ENCODE results near the gene CDH4. TPM values are rescaled to one million over a fixed set of nuclear protein-coding genes. Genes with fewer than 3 reads are reported as not detected.

CDH4 gene
- total and polyA plus RNA-seq, 12 donors: 0.04 to 0.25 (median 0.08) TPM; not detected in 5

- H3K9me3 ChIP-seq: peaks cover 0 to 8% (median 0%) of the 10 kb centered on the region in 11 donors
- peaks cover 0 to 48% (median 12%) of the 10 kb centered on the region in 7 donors for H3K27me3 ChIP-seq
- H3K4me3 ChIP-seq: no peak overlapping the region
- ATAC-seq: peak in 4 of 8 donors; percentile 11 to 33 (median 25)
- H3K27ac ChIP-seq: no peak overlapping the region
- TF ChIP-seq, protein P1, sequence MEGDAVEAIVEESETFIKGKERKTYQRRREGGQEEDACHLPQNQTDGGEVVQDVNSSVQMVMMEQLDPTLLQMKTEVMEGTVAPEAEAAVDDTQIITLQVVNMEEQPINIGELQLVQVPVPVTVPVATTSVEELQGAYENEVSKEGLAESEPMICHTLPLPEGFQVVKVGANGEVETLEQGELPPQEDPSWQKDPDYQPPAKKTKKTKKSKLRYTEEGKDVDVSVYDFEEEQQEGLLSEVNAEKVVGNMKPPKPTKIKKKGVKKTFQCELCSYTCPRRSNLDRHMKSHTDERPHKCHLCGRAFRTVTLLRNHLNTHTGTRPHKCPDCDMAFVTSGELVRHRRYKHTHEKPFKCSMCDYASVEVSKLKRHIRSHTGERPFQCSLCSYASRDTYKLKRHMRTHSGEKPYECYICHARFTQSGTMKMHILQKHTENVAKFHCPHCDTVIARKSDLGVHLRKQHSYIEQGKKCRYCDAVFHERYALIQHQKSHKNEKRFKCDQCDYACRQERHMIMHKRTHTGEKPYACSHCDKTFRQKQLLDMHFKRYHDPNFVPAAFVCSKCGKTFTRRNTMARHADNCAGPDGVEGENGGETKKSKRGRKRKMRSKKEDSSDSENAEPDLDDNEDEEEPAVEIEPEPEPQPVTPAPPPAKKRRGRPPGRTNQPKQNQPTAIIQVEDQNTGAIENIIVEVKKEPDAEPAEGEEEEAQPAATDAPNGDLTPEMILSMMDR (IDR thresholded peaks at IDR 0.05): no peak
- no peaks in the 10 kb centered on the region for H3K36me3 ChIP-seq
- H3K4me1 ChIP-seq: no peaks in the 10 kb centered on the region
- DNase-seq: no peak
- intact Hi-C loops (cut with DNase I): no loop called here
- WGBS, 2 donors: 57 to 63% methylated on average over 25 of the region's 25 CpGs
Observed at GRCh38 chr20:61644378-61645076, 392.5 kb downstream of the CDH4 start.

GRCh38 chr20:61645732-61646131 lies 393.7 kb downstream of the CDH4 start:
- Histone ChIP-seq H3K27me3 (peaks cover 0 to 38% (median 10%) of the 10 kb centered on the region in 7 donors), H3K36me3 (no peaks in the 10 kb centered on the region), H3K4me3 (no peak overlapping the region), H3K27ac (no peak overlapping the region), H3K9me3 (peaks cover 0 to 8% (median 0%) of the 10 kb centered on the region in 11 donors), H3K4me1 (no peaks in the 10 kb centered on the region)
- DNase-seq: no peak
- intact Hi-C loops (cut with DNase I): no loop called here
- 70 to 79% methylated on average over 1 of the region's 1 CpG for WGBS, 2 donors
- TF ChIP-seq, protein P1 (IDR thresholded peaks at IDR 0.05): no peak
- ATAC-seq: no peak

DNA sequence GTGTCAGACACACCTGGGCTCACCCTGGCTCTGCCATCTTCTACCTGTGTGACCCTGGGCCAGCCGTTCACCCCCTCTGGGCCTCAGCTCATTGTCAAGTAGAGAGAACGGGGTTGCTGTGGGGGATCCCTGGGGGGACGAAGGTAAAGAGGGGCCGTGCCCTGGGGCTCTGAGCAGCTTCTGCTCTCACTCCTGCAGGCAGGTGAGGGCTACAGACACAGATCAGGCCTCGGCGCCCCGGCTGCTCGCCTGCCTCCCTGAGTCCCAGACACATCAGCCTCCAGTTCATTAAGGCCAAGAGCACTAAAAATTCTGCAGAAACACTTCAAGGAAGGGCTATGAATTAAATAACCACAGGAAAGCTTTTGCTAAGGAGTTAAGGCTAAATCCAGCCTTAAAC lies 394.4 kb downstream of the CDH4 start:
- WGBS, 2 donors: 88 to 89% methylated on average over 8 of the region's 8 CpGs
- peaks cover 0 to 8% (median 0%) of the 10 kb centered on the region in 11 donors for H3K9me3 ChIP-seq
- intact Hi-C loops (cut with DNase I): no loop called here
- peaks cover 0 to 35% (median 7%) of the 10 kb centered on the region in 7 donors for H3K27me3 ChIP-seq
- H3K4me3 ChIP-seq: no peak overlapping the region
- TF ChIP-seq, protein P1 (IDR thresholded peaks at IDR 0.05): no peak
- H3K36me3 ChIP-seq: no peaks in the 10 kb centered on the region
- H3K4me1 ChIP-seq: no peaks in the 10 kb centered on the region
- H3K27ac ChIP-seq: no peak overlapping the region
- DNase-seq (no peak), ATAC-seq (no peak)

GRCh38 chr20:61646986-61647385 lies 394.9 kb downstream of the CDH4 start:
- peaks cover 0 to 35% (median 7%) of the 10 kb centered on the region in 7 donors for H3K27me3 ChIP-seq
- intact Hi-C loops (cut with DNase I): no loop called here
- no peak overlapping the region for H3K27ac ChIP-seq
- WGBS, 2 donors: 72 to 76% methylated on average over 8 of the region's 8 CpGs
- no peaks in the 10 kb centered on the region for H3K4me1 ChIP-seq
- H3K9me3 ChIP-seq: peaks cover 0 to 8% (median 0%) of the 10 kb centered on the region in 11 donors
- no peaks in the 10 kb centered on the region for H3K36me3 ChIP-seq
- TF ChIP-seq, protein P1 (IDR thresholded peaks at IDR 0.05): no peak
- DNase-seq (no peak), ATAC-seq (no peak)
- H3K4me3 ChIP-seq: no peak overlapping the region

Measured in heart right ventricle (tissue), 16 donors.